ENCODE data around the gene IST1. TPM values are rescaled to one million over a fixed set of nuclear protein-coding genes. Genes with fewer than 3 reads are reported as not detected.
"Not testable (repeated sequence)": the region's sequence is repeated elsewhere in the genome, so short reads cannot be mapped to it uniquely, and the experiment has no call there.

IST1 gene
- total RNA-seq = 160 and 176 TPM in 2 replicates

DNA sequence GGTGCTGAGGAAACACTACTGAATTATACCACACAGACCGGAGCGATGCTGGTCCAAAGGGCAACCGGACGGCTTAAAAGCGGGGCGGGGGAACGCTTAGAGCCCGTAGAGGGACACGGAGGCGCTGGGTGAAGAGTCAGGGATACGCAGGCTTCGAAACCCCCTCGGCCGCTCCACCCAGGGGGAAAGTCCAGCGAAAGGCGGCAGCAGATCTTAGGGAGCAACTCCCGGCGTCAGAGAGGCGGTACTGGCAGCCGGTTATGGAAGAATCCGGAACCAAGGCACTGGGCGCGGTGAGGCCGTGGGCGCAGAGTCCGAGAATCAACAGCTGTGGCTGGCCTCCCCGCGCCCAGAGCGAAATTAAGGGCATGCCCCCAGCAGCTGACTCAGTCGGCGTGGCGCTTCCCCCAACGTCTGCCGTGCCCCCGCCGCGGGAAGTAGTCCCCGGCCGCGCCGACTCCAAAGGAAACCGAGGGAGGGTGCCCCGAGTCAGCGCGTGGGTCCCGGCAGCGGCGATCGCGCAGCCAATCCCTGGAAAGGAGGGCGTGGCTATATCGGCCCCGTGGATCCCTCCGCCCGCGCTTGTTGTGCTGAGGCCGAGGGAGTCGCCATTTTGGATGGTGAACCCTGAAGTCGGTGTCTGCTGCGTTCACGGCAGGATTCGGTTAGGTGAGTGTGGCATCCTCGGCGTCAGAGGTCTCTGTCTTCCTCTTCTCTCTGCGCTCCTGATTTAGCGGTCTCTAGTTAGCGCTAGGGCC, at the start of gene IST1:
Gene IST1, plus strand, starts transcription at position 611 of the 758 bp plus-strand sequence. CDS start 20,110 bp downstream, outside the sequence.
- intact Hi-C loops (cut with micrococcal nuclease) = loop anchor here (1.0 to 2.0 kb wide), 8 partner anchors 11 to 198 kb away; partner anchors contain the start of genes ATXN1L, DHODH, DHX38 and TXNL4B

DNA sequence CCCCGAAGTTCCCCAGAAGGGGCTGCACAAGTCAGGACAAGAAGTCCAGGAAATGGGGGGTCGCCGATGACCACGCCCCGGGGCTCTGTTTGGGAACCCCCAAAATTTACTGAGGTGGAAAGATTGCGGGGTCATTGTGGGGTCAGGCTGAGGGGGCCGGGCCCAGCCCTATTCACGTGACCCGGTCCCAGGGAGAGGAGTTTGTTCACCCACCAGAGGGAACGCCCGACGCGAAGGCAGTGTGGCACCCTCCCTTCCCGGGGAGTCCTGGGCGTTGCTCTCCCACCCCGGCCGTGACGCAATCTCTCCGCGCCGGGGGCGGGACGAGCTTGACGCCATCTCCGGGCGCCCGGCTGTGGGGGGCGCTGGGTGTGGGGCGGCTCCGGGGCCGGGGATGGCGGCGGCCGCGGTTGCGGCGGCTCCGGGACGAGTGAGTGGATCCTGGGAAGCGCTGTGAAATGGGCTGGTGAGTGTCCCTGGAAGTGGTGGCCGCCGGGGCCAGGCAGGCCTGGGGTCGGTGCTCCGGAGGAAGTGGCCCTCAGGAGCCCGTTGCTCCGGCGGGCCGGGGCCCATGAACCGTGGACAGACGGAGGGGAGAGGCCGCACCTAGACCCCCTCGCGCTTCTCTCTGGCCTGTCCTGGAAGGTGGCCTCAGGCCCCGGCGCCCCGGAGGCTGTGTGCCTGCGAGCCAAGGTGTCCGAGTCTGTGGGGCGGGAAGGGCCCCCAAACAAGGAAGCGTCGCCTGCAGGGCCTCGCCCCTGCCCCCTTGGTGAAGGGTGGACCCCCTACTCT, 49.5 kb upstream of the IST1 start, which contains the start of gene ATXN1L:
Gene ATXN1L, plus strand, starts transcription at position 338 of the 792 bp plus-strand sequence. CDS start 3,765 bp downstream, outside the sequence.
- intact Hi-C loops (cut with micrococcal nuclease) = loop anchor here (1.0 kb wide), 5 partner anchors 36 to 247 kb away; partner anchors contain the start of genes DHODH, DHX38, IST1 and TXNL4B

DNA sequence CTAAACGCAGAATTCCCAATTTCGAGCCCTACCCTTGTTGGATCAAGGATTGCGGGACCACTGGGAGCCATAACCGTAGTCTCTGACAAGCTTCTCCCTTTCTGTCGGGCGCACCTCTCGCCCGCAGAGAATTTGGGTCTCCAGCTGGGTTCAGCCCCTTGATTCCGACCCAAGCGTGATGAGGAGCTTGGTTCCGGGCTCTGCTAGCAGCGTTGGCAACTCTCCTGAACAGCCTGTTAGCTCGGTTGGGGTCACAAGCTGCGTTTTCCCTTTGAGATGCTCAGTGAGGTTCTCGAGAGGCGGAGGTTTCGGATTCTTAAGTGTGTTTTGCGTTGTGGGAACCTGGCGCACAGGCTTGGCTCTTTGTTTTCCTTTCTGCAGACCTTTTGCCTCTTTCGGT, 48.9 kb upstream of the IST1 start:
- intact Hi-C loops (cut with micrococcal nuclease) = no loop called here

DNA sequence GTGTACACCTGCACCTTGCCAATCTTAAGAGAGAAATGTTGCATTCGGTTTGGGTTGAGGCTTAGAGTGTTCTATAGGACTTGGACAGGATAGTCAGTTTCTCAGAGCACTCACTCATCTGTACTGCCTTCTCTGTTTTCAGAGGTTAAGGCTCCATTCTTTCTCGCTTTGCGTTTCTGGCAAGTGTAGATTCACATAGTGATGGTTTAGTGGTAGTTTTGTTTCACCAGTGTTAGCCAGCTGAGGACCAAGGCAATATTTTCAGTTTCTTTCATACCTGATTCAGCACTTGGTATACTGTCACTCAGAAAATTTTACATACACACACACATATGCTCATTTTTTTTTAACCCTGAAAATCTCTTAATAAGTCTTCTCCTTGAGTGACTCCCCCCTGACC, 48.2 kb upstream of the IST1 start:
- intact Hi-C loops (cut with micrococcal nuclease) = no loop called here

DNA sequence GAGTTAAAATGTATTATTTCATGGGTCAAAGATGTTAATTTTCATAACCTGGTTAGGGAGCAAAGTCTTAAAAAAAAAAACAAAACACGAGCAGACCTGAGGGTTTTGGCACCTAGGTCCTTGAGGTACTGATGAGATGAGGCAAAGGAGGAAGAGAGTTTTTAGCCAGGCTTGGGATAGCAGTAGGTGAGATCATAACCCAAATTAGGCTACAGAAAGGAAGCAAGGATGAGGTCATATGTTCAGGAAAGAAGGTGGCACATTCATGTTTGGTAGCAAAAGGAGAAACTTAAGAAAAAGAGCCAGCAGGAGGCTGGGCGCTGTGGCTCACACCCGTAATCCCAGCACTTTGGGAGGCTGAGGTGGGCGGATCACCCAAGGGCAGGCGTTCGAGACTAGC, 46.7 kb upstream of the IST1 start:
- intact Hi-C loops (cut with micrococcal nuclease) = no loop called here

DNA sequence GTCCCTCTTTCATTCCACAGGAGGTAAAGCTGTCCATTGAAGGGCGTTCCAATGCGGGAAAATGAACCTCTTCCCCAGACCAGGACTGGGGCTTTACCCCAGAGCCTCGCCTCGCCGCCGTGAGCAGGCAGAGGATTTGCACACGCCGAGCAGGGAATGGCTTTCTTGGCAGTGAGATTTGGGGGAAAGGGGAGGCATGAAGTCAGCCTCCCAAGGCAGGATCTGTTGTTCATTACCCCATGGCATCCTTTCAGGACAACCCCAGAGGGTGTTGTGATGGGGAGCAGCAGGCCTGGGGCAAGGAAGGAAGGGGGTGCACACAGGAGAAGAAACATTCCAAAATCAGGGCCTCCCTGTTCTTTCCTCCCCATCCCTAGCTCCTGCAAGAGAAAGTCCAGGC, 43.6 kb upstream of the IST1 start:
- intact Hi-C loops (cut with micrococcal nuclease) = no loop called here

DNA sequence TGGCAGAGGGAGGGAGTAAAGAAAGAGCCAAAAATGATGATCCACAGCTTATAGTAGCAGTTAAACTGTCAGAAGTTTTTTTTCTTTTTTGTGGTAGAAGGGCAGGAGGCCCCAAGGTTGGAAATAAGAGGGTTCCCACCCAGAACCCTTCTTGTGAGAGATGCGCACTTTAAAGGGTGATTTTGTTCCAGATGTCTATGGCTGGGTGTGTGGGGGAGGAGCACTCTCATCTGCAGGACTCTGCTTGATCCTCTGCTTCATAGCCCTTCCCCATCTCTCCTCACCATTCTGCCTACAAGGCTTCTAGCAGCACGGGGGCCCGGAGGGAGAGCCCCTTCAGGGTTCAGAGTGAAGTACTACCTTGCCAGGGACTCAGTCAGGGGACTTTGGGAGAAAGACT, 43.2 kb upstream of the IST1 start:
- intact Hi-C loops (cut with micrococcal nuclease) = no loop called here

DNA sequence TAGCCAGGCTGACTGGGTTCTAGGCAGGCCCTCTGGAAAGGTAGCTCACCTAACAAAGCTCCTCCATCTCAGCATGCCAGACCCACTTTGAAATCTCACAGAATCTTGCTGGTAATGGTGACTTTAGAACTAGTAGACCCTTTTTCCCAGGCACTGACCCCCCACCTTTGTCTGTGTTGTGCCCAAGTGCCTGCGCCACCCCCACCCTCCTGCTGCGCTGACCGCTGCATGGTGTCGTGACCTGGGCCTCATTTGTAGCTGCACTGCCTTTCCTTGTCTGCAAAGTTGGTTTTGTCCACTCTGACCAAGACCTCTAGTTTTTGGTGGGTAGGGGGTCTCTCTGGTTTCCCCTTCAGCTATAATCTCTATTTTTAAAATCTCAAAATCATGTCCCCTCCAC, 42.8 kb upstream of the IST1 start:
- intact Hi-C loops (cut with micrococcal nuclease) = no loop called here

DNA sequence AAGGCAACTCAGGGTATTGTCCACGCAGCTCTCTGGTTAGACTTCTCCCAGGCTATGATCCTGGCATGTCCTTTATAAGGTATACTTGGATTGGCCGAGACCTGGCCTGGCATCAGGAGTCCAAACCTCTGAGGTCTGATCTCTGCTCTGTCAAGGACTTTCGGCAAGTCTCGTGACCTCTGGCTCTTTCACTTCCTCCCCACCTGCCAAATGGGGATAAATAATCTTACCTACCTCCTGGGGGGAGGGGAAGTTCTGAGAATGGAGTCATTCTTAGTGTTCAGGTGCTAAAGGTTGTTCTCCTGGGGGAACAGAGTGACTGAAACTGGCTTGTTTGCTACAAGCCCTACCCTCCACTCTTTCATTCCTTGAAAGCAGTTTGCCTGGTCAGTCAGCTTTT, 41.9 kb upstream of the IST1 start:
- intact Hi-C loops (cut with micrococcal nuclease) = no loop called here

DNA sequence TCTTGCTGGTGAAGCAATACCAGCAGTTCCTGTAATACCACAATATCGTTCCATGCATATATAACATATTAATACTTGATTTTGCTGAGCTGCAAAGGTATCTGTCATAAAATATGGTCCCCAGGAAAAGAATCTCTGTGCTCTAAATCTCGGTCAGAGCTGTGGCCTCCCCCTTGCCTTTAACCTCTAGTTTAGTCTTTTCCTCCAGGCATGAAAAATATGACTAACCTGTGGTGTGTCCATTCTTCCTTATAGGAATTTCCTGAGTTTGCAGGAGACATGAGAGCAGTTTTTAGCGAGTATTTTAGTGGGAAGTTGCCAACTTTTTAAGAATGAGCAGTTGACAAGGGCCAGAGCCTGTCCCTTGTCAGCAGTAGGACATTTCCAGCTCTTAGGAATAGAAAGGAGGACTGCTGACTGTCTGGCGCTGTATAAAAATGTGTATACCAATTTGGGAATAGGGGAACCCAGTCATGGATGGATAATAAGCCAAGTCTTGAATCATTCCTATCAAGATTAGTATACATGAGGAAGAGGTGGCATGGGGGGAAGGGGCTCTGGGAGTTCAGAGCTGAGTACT, 40.9 kb upstream of the IST1 start:
- intact Hi-C loops (cut with micrococcal nuclease) = no loop called here

DNA sequence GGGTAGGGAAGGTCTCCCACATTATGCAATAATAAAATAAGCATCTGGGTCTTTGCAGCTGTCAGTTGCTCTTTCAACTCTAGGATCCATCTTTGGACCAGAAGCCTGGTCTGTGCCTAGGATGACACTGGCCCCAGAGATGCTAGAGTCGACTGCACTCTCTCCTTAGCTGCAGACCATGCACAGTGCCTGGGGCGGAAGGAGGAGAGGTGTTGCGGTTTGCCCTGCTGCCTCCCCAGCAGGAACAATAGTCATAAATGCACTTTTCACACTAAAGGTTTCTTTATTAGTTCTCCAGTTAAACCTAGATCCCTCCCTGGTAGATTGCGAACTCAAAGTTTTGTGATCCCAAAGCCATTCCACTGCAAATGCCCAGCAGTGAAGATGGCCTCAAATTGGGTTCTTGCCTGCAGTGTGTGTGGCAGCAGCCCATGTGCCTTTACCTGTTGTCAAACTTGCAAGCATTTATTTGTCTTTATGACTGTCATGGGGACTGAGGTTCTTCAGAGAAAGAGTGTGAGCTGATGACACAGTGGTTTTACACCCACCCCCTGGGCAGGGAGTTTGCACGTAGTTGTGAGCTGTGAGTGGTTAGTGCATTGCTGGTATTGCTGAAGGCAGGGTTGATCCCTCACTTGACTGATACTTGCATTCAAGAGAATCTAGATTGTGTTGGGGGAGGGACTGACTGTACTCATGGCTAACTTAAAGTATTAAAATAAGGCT, 39.2 kb upstream of the IST1 start:
- intact Hi-C loops (cut with micrococcal nuclease) = no loop called here

DNA sequence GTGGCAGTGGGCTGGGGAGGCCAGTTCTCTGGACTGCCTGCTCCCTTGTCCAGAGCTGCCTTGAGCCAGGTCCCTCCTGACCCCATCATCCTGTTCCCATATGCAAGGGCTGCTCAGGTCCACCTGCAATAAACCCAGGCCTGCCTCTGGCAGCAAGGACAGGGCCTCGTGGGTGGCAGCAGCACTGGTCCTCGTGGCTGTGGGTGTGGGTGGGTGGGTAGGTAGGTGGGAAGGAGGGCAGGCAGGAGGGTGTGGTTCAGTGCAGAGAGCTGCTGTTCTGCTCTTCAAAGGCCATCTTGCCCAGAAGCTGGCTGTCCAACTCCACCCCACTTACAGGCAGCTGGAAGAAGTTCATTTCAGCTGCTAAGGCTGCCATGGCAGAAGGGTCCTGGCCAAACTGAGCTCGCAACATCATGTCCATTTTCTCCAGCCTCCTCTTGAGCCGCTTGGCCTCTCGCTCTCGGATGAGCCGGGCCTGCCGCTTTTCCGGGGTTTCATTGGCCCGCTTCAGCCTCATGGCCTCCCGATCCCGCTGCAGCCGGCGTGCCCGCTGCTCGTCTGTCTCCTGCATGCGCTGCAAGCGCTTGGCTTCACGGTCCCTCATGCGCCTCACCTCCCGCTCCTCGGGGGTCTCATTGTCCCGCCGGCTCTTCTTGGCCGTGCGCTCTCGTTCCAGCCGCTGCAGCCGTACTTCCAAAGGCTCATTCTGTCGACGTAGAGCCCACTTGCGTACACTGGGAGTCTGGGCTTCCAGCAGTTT, 35.4 kb upstream of the IST1 start:
- intact Hi-C loops (cut with micrococcal nuclease) = no loop called here

DNA sequence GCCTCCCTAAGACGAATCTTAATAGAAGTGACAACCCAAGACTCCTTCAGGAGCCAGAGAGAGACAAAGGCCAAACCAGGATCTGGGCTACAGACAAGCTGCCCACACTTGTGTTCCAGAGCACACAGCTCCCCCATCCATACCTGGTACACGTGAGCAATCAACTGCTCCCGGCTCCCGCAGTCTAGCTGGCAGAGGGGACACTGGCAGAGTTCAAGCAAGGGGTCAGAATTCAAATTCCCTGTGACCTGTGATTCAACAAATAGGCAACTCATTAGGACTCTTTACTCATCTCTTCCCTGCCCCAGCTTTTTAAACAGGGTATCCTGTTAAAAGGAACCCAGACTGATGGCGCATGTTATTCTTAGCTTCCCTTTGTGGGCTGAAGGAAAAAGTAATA, 31.3 kb upstream of the IST1 start:
- intact Hi-C loops (cut with micrococcal nuclease) = no loop called here

DNA sequence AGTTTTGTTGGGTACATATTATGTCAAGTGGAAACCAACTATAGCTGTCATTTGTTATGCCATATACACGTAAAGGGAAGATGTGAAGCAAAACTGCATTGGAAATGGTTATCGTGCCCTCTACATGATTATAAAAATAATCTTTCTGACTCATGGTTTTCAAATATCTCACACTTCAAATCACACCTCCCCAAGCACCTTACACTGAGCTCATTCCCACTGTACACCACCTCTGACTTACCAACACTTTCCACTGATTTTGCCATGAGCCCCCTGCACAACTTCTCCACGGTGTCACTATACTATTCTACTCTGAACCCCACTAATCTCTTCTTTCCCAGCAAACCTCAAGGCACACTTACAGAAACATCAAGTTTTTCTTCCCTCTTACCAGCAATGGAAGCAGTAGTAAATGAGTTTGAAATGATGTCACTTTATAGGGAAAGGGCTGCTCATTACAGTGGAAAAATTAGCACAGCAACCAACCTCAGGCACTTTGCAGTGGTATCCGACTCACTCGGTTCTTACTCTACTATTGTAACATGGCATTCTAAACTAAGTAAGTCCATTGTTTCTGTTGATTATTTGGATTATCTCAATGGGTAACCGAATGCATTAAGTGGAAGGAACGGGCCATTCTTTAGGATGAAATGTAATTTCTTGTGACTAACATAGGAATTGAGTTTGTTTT, 30.0 kb upstream of the IST1 start:
- intact Hi-C loops (cut with micrococcal nuclease) = no loop called here

DNA sequence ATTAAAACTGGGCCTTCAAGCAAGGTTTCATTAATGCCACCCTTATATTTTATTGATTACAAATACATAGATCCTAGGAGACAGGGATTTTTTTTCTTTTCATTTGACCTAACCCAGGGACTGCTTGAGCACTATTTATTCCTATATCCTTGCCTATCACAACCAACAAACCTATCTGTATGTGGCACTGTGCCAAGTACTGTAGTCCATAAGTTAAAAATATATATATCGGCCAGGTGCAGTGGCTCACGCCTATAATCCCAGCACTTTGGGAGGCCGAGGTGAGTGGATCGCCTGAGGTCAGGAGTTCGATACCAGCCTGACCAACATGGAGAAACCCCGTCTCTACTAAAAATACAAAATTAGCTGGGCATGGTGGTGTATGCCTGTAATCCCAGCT, 28.2 kb upstream of the IST1 start:
- intact Hi-C loops (cut with micrococcal nuclease) = not testable (repeated sequence)

DNA sequence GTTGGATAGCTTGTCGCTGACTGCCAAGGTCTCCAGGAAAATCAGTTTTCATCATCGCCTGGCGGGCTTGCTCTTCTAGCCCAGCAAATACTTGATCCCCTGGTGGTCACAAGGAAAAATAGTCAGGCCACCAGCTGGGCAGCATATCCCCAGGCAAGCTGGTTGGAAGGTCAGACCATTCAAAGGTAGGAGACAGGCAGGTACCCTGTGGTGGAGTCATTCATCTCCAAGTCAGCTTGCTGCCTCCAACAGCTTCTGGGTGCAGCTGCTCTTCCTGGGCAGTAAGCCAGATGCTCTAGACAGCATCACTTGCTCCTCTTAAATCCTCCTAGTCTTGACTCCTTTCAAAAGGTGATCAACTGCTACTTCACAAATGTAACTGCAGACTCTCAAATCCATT, 27.4 kb upstream of the IST1 start:
- intact Hi-C loops (cut with micrococcal nuclease) = no loop called here

DNA sequence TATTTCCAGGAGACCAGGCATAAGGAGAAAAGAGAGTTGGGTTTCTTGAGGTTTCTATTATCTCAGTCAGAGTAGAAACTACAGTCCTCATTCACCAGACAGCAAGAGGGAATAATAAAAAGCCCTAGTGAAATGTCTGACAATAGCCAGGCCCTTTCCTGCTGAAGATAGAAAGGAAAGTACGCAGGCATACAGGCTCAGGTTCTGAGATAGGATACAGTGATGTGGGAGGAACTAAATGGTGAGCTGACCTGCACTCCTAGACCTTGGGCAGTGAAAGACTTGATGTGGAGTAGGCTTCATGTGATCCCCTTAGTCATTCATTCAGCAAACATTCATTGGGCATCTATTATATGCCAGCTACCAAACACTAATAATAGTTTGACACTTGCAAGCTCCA, 26.2 kb upstream of the IST1 start:
- intact Hi-C loops (cut with micrococcal nuclease) = no loop called here

DNA sequence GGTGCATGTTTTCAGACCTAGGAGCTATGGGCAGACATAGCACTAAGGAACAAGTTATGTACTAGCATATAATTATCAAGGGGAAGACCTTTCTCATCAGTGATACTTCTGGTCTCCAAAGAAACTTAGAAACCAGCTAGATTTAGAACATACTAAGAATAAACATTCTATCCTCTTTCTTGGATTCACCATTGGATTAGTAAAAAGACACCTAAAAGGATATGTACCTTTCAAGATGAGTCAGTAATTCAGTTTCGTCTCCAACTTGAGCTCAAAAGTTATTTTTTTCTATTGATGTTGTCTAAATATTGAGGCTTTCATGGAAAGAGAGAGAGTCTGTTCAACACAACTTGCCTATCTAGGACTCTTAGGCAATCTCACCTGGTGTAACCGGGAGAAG, 24.5 kb upstream of the IST1 start:
- intact Hi-C loops (cut with micrococcal nuclease) = no loop called here

DNA sequence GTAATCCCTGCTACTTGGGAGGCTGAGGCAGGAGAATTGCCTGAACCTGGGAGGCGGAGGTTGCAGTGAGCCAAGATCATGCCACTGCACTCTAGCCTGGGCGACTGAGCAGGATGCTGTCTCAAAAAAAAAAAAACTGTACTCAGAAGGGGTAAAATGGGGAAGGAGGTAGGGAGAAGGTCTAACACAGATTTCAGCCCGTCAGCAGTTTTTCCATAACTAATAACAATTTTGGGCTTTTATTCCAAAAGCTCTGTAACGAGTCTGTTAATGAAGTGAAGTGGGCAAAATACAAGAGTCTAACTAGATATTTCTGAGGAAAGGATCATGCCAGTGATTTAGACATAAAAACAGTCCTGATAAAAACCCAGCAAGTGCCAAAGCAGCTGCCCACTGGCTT, 22.1 kb upstream of the IST1 start:
- intact Hi-C loops (cut with micrococcal nuclease) = loop anchor here (1.0 kb wide), 1 partner anchor 8 kb away; no protein-coding TSS in a partner anchor

DNA sequence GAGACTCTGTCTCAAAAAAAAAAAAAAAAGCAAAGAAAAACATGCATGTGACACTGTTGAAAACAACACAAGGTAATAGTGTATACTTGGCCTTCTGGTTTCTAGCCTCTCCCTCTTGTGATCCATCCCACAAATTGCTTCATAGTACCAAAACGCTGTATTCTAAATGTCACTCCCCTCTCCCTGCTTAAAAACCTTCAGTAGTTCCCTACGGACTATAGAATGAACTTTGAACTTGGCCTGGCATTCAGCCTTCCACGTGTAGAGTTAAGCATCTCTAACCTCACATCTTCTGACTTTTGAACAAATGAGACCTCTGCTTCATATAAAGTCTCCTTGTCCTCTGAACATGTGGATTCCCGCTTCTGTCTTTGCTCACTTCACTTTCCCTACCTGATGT, 16.4 kb upstream of the IST1 start:
- intact Hi-C loops (cut with micrococcal nuclease) = no loop called here
